VCaP (cell line): ENCODE results near the gene SH3GL1.

Experiments used
- H3K27ac ChIP-seq: fragments of 450-650 bp; 2 replicates; pipeline ENCODE4 v1.5.1; 2017
- TF ChIP-seq, protein P1 (sequence below): fragments of 450-650 bp; conservative IDR thresholded peaks from 2 replicates; pipeline ENCODE4 v1.5.1; 2017; ENCODE audit warnings: mild to moderate bottlenecking, moderate library complexity

The SH3GL1 gene

DNA sequence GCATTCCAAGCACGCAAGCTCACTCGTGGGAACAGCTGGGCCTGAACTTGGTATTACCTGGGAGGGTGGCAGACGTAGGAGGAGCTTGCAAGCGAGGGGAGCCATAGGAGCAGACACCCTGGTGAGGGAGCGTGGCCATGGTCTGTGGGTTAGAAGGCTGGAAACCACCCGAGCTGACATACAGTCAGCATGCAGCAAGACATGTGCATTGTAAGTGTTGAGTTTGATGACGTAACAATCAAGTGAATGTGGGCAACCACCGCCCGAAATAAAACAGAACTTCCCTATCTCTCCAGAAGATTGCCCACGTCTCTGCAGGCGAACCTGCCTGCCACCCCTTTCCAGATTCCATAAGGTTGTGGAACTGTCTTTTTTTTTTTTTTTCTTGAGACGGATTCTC lies 30.4 kb upstream of the SH3GL1 start:
- no peak overlapping the region for H3K27ac ChIP-seq
- TF ChIP-seq, protein P1, sequence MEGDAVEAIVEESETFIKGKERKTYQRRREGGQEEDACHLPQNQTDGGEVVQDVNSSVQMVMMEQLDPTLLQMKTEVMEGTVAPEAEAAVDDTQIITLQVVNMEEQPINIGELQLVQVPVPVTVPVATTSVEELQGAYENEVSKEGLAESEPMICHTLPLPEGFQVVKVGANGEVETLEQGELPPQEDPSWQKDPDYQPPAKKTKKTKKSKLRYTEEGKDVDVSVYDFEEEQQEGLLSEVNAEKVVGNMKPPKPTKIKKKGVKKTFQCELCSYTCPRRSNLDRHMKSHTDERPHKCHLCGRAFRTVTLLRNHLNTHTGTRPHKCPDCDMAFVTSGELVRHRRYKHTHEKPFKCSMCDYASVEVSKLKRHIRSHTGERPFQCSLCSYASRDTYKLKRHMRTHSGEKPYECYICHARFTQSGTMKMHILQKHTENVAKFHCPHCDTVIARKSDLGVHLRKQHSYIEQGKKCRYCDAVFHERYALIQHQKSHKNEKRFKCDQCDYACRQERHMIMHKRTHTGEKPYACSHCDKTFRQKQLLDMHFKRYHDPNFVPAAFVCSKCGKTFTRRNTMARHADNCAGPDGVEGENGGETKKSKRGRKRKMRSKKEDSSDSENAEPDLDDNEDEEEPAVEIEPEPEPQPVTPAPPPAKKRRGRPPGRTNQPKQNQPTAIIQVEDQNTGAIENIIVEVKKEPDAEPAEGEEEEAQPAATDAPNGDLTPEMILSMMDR = no peak

DNA sequence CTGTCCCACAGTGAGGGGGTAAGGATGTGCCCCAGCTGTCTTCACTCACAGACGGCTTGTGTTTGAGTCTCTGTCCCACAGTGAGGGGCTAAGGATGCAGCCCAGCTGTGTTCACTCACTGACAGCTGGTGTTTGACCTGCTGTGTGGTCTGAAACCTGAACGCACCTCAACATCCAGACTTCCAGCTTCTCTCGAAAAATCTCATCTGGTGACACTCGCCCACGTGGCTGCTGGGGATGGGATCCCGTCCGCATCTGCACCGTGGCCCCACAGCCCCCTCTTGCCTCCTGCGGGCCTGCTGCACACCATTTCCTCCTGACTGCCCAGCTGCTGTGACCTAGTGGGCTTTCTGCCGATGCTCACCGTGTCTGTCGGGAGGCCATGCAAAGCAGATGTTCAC lies 29.4 kb upstream of the SH3GL1 start:
- H3K27ac ChIP-seq = no peak overlapping the region
- TF ChIP-seq, protein P1 = no peak

- TF ChIP-seq, protein P1 = no peak
- no peak overlapping the region for H3K27ac ChIP-seq
Observed at GRCh38 chr19:4429256-4429655, 28.9 kb upstream of the SH3GL1 start.

DNA sequence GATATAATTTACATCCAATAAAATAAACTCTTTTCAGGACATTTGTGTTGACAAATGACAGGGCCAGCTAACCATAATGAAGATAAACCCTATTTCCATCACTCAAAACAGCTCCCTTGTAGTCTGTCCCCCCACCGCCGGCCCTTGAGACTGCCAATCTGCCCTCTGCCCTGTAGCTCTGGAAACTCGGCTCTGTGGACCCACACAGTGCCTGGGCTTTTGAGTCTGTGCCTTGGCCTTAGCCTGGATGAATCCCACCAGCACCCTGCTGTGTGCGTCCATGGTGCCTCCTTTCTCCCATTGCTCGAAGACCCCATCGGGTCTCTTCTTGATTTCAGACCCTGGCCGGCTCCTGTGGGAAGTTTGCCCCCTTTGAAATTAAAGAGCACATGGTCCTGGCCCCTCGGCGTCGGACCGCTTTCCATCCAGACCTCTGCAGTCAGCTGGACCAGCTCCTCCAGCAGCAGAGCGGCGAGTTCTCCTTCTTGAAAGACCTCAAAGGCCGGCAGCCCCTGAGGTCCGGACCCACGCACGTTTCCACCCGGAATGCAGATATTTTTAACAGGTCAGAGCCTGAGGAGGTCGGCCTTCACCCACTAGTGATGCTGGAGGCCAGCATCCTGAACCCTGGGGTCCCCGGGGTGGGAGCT lies 28.1 kb upstream of the SH3GL1 start:
- H3K27ac ChIP-seq = no peak overlapping the region
- TF ChIP-seq, protein P1 = no peak

DNA sequence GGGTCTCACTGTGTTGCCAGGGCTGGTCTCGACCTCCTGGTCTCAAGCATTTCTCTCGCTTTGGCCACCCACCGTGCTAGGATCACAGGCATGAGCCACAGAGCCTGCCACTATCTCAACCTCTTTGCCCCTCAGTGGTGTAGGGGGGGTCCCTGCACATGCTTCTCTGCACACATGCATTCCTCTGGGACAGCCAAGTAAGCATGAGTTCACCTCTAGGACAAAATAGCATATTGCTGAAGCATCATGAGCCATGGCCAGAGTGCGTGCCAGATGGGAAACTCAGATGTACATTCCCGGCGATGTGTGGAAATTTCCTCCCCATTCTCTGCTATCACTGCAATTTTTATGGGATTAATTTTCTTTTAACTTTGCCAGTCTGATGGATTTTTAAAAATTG lies 25.2 kb upstream of the SH3GL1 start:
- H3K27ac ChIP-seq = no peak overlapping the region
- TF ChIP-seq, protein P1 = no peak

GRCh38 chr19:4423416-4424126 lies 23.2 kb upstream of the SH3GL1 start:
- no peak overlapping the region for H3K27ac ChIP-seq
- TF ChIP-seq, protein P1 = no peak

DNA sequence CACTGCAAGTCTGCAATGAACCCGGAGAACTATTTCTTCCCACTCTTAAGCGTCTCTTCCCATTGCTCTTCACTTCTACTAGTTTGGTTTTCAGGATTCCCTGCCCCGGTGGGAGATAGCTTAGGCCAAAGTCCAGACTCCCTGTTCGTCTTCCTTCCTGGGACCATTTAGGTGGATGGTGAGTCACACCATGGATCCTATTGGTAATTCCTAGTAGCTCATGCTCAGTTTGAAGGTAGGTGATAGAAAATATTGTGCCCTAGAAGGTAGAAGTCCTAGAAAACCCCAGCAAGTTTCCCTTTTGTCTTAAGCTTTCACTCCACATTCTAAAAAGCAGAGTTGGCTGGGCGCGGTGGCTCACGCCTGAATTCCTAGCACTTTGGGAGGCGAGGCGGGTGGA lies 15.9 kb upstream of the SH3GL1 start:
- no peak overlapping the region for H3K27ac ChIP-seq

More for the DNA sequence above, 15.9 kb upstream of the SH3GL1 start:
- TF ChIP-seq, protein P1 = no peak
